HepG2 (cell line): ENCODE data around the gene SERPINA9. TPM values are rescaled to one million over a fixed set of nuclear protein-coding genes. Genes with fewer than 3 reads are reported as not detected.
A peak's percentile ranks its signal among the peaks of the same experiment; 100 is the strongest.

Source experiments
- ATF1 ChIP-seq: IDR thresholded peaks from 2 replicates; pipeline ENCODE4 v1.6.1; 2016; ENCODE audit warnings: mild to moderate bottlenecking, control low read depth
- ATF5 ChIP-seq: sonication (generic); formaldehyde crosslinking; IDR thresholded peaks from 2 replicates; pipeline ENCODE4 v1.4.0; 2020; ENCODE audit warnings: mild to moderate bottlenecking, low read depth, missing genetic modification reagents
- DDIT3 ChIP-seq: sonication (generic); formaldehyde crosslinking; IDR thresholded peaks from 2 replicates; pipeline ENCODE4 v1.4.0; 2020; ENCODE audit warnings: mild to moderate bottlenecking, missing genetic modification reagents
- ETV5 ChIP-seq: IDR thresholded peaks from 2 replicates; pipeline ENCODE4 v1.6.1; 2018; ENCODE audit warnings: missing biosample characterization, missing genetic modification reagents, inconsistent platforms, borderline replicate concordance
- HDAC6 ChIP-seq: fragments of 200-600 bp; sonication (generic); IDR thresholded peaks from 2 replicates; pipeline ENCODE4 v1.7.0; 2017; ENCODE audit warnings: mild to moderate bottlenecking, antibody characterized with exemption, low read length, low read depth
- ISX ChIP-seq: sonication (generic); formaldehyde crosslinking; conservative IDR thresholded peaks from 2 replicates; pipeline ENCODE4 v1.5.0; 2020; ENCODE audit warnings: missing genetic modification reagents
- MIER2 ChIP-seq: IDR thresholded peaks from 2 replicates; pipeline ENCODE4 v1.6.1; 2016; ENCODE audit warnings: missing biosample characterization, missing genetic modification reagents
- NFRKB ChIP-seq: fragments of 450-650 bp; IDR thresholded peaks from 2 replicates; pipeline ENCODE4 v1.6.1; 2017
- RERE ChIP-seq: IDR thresholded peaks from 2 replicates; pipeline ENCODE4 v1.6.1; 2016; ENCODE audit warnings: low read depth, missing genetic modification reagents, missing compliant biosample characterization
- RFX5 ChIP-seq: IDR thresholded peaks from 2 replicates; pipeline ENCODE4 v1.6.1; 2011; ENCODE audit warnings: low read depth, low read length, improper control_type of control experiment
- SPEN ChIP-seq: sonication (generic); formaldehyde crosslinking; IDR thresholded peaks from 2 replicates; pipeline ENCODE4 v1.5.1; 2020; ENCODE audit warnings: low read depth, mild to moderate bottlenecking, missing genetic modification reagents
- ZBTB43 ChIP-seq: sonication (generic); formaldehyde crosslinking; conservative IDR thresholded peaks from 2 replicates; pipeline ENCODE4 v1.4.0; 2020; ENCODE audit warnings: missing genetic modification reagents
- ZFP36L1 ChIP-seq: sonication (generic); formaldehyde crosslinking; IDR thresholded peaks from 2 replicates; pipeline ENCODE4 v1.8.0; 2022; ENCODE audit warnings: mild to moderate bottlenecking, missing genetic modification reagents, moderate library complexity
- ZNF432 ChIP-seq: sonication (generic); formaldehyde crosslinking; IDR thresholded peaks from 2 replicates; pipeline ENCODE4 v1.5.0; 2020; ENCODE audit warnings: missing genetic modification reagents, mild to moderate bottlenecking, borderline replicate concordance
- ZNF513 ChIP-seq: sonication (generic); formaldehyde crosslinking; conservative IDR thresholded peaks from 2 replicates; pipeline ENCODE4 v1.5.0; 2020; ENCODE audit warnings: missing genetic modification reagents
- polyA plus RNA-seq, 8 experiments: library from polyadenylated mRNA; depleted of rRNA in 3 of 8; stranded (reverse) in 7 of 8; unstranded in 1 of 8; fragments of >200 nt; fragmentation: Illumina TruSeq in 4 of 8; extraction: Trizol in 4 of 8; gene quantifications; 2 replicates each; pipeline versions ENCODE4 v1.2.1 to v1.2.3, GENCODE V29; 2011 to 2016; ENCODE audit warnings: low read depth in 4 of 8, missing spikeins in 1 of 8, mixed read lengths in 1 of 8; ENCODE audit not compliant: insufficient read depth in 1 of 8
- total RNA-seq, 5 experiments: library from RNA; depleted of rRNA; stranded (reverse); fragments of >200 nt; fragmentation: Illumina TruSeq; extraction: Trizol; gene quantifications; 2 replicates each; pipeline ENCODE4 v1.2.3, GENCODE V29; 2016; ENCODE audit warnings: low read depth in 1 of 5
- TF ChIP-seq, protein P1 (sequence below): sonication (generic); formaldehyde crosslinking; IDR thresholded peaks from 2 replicates; pipeline ENCODE4 v1.4.0; 2020; ENCODE audit warnings: missing genetic modification reagents; ENCODE audit errors: not compliant biosample characterization
- TF ChIP-seq, protein P2 (sequence below): sonication (generic); formaldehyde crosslinking; conservative IDR thresholded peaks from 2 replicates; pipeline ENCODE4 v1.4.0; 2020; ENCODE audit warnings: missing genetic modification reagents

Gene SERPINA9
- total and polyA plus RNA-seq, 2 of the 13 experiments (the other 11 are each of a cell fraction or from before 2014, with no cell fraction given) = 0.21 TPM; not detected in 1

- TF ChIP-seq ZBTB43 (CRISPR knock-in tag) = no peak
- peak; percentile 59; the same call in 1 of the 2 replicates for TF ChIP-seq ETV5 (CRISPR knock-in tag)
- TF ChIP-seq HDAC6 = no peak
- TF ChIP-seq SPEN (CRISPR knock-in tag) = peak; percentile 82; the same call in 1 of the 2 replicates
- TF ChIP-seq ZFP36L1 (CRISPR knock-in tag) = no peak
- TF ChIP-seq, protein P1, sequence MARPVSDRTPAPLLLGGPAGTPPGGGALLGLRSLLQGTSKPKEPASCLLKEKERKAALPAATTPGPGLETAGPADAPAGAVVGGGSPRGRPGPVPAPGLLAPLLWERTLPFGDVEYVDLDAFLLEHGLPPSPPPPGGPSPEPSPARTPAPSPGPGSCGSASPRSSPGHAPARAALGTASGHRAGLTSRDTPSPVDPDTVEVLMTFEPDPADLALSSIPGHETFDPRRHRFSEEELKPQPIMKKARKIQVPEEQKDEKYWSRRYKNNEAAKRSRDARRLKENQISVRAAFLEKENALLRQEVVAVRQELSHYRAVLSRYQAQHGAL (CRISPR knock-in tag) = no peak
- no peak for TF ChIP-seq ATF5 (CRISPR knock-in tag)
- TF ChIP-seq RERE (CRISPR knock-in tag) = no peak
- TF ChIP-seq, protein P2, sequence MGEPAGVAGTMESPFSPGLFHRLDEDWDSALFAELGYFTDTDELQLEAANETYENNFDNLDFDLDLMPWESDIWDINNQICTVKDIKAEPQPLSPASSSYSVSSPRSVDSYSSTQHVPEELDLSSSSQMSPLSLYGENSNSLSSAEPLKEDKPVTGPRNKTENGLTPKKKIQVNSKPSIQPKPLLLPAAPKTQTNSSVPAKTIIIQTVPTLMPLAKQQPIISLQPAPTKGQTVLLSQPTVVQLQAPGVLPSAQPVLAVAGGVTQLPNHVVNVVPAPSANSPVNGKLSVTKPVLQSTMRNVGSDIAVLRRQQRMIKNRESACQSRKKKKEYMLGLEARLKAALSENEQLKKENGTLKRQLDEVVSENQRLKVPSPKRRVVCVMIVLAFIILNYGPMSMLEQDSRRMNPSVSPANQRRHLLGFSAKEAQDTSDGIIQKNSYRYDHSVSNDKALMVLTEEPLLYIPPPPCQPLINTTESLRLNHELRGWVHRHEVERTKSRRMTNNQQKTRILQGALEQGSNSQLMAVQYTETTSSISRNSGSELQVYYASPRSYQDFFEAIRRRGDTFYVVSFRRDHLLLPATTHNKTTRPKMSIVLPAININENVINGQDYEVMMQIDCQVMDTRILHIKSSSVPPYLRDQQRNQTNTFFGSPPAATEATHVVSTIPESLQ = 0 out of 2 replicates have a peak, but pooled peaks have one; percentile 13
- no peak for TF ChIP-seq DDIT3 (CRISPR knock-in tag)
- no peak for TF ChIP-seq ZNF432 (CRISPR knock-in tag)
- no peak; the same call in 1 of the 2 replicates for TF ChIP-seq MIER2 (CRISPR knock-in tag)
- 0 out of 2 replicates have a peak, but pooled peaks have one; percentile 1 for TF ChIP-seq ATF1 (CRISPR knock-in tag)
- TF ChIP-seq ISX (CRISPR knock-in tag) = no peak
- no peak for TF ChIP-seq ZNF513 (CRISPR knock-in tag)
- TF ChIP-seq RFX5 = no peak
- no peak for TF ChIP-seq NFRKB
Observed at GRCh38 chr14:94451091-94451771, 24.8 kb downstream of the SERPINA9 start (continued).
